Bronchial epithelial cell (primary cell): ENCODE data around the gene INPP4B. TPM values are rescaled to one million over a fixed set of nuclear protein-coding genes. Genes with fewer than 3 reads are reported as not detected.

Experiments used
- DNase-seq: peaks from one replicate; pipeline ENCODE4 v3.0.0-alpha.2; 2010; ENCODE audit warnings: low read depth
- FAIRE-seq: peaks from 2 replicates; lab custom pipeline; 2011; peaks lifted over from hg19 to GRCh38; lab: Jason Lieb, UNC
- H3K27me3 ChIP-seq: 2 replicates; pipeline ENCODE4 v1.5.1; 2011; ENCODE audit warnings: low read length; ENCODE audit not compliant: control insufficient read depth, insufficient read depth
- H3K36me3 ChIP-seq: 2 replicates; pipeline ENCODE4 v1.5.1; 2011; ENCODE audit warnings: low read length; ENCODE audit not compliant: control insufficient read depth, insufficient read depth
- H3K4me3 ChIP-seq: 2 replicates; pipeline ENCODE4 v1.5.1; 2011; ENCODE audit warnings: mild to moderate bottlenecking, low read depth, low read length, control low read depth
- CTCF ChIP-seq: IDR thresholded peaks from 2 replicates; pipeline ENCODE4 v1.5.1; 2011; ENCODE audit warnings: mild to moderate bottlenecking, moderate library complexity, low read length, control low read depth, inconsistent platforms; ENCODE audit not compliant: insufficient read depth, severe bottlenecking
- total RNA-seq: library from RNA; depleted of rRNA; stranded (reverse); fragments of >200 nt; gene quantifications from 2 replicates; pipeline ENCODE4 v1.2.1, GENCODE V29; 2014

Gene INPP4B
- total RNA-seq, 1 donor from 2014 or later = 74.8 TPM

- FAIRE-seq (no peak), DNase-seq (peak; percentile 67)
- Histone ChIP-seq H3K4me3 (no peak overlapping the region), H3K36me3 (no peaks in the 10 kb centered on the region), H3K27me3 (no peaks in the 10 kb centered on the region)
- TF ChIP-seq CTCF = peak; percentile 59
These were observed 719.1 kb downstream of the INPP4B start for GRCh38 chr4:142126890-142127497.

- Histone ChIP-seq H3K4me3 (no peak overlapping the region), H3K36me3 (no peaks in the 10 kb centered on the region), H3K27me3 (no peaks in the 10 kb centered on the region)
- DNase-seq (no peak), FAIRE-seq (no peak)
- no peak for TF ChIP-seq CTCF
These were observed 721.2 kb downstream of the INPP4B start for GRCh38 chr4:142124874-142125273.

DNA sequence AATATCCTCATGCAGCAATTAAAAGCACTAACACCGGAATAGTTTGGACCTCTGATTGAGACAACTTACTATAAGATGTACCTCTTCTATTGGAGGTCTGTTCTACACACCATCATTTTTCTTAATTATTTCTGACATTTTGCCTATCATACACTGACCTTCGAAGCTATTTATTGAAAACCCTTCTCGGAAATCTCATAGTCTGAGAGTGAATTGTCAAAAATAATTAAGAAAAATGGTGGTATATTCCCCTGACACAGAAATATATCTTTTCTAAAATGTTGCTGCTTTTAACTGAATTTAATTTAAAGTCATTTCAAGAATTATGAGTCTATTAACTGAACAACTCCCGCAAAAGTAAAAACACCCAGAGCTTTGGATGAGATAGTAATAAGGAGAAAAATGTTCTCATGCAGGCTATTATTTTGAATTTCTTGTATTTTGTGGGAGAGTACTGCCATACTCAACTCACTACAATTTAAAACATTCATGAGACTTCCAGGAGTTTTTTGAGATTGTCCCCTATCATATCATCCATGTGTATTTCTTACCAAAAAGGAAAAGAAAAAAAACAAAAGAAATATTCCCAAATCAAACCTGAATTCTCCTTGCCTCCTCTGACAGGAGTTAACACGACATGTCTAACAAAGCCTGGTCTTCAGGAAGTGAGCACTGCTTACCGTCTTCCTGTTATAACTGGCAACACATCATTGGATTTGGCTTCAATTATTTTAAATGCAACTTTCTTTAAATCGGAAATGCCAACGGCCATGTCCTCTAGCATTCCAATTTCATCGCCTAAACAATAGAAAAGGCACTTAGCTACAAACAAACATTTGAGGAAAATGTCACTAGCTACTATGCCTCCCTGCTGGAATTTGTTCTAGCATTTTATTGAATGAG, 724.4 kb downstream of the INPP4B start:
- H3K4me3 ChIP-seq = no peak overlapping the region
- TF ChIP-seq CTCF = no peak
- H3K36me3 ChIP-seq = no peaks in the 10 kb centered on the region
- no peaks in the 10 kb centered on the region for H3K27me3 ChIP-seq
- DNase-seq (no peak), FAIRE-seq (no peak)

DNA sequence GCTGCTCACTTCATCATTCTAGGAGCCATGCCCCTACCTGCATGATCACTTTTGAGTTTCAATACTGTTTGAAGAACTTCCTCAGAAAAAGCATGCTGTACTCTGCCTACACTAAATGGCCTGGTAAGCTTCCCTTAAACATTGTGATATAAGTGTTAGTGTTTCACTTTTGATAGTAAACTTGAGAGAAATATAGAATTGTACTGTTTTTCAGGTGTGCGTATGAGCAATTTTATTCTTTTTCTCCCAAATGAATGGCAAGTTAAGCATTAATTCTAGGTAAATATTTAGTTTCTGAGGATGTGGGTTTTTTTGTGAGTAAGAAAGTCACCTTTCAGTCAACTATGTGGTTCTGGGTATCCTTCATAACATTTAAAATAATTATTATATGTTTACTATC, 725.2 kb downstream of the INPP4B start:
- Histone ChIP-seq H3K27me3 (no peaks in the 10 kb centered on the region), H3K4me3 (no peak overlapping the region), H3K36me3 (no peaks in the 10 kb centered on the region)
- no peak for DNase-seq
- no peak for TF ChIP-seq CTCF
- no peak for FAIRE-seq

GRCh38 chr4:142112451-142112850, 733.6 kb downstream of the INPP4B start:
- no peak for DNase-seq
- Histone ChIP-seq H3K4me3 (no peak overlapping the region), H3K27me3 (no peaks in the 10 kb centered on the region), H3K36me3 (peaks cover 2% of the 10 kb centered on the region)
- no peak for FAIRE-seq
- TF ChIP-seq CTCF = no peak
